GM19467 (cell line): ENCODE measurements around the gene LRRC9.
"Not testable (repeated sequence)": the region's sequence is repeated elsewhere in the genome, so short reads cannot be mapped to it uniquely, and the experiment has no call there.

ENCODE experiments used
- ATAC-seq: cut with Tn5 transposase; IDR thresholded peaks from one replicate; pipeline ENCODE4 v1.9.1; 2021; ENCODE audit warnings: mild to moderate bottlenecking, moderate library complexity; ENCODE audit not compliant: unreplicated experiment

LRRC9 gene

GRCh38 chr14:60058087-60058486 lies 138.1 kb downstream of the LRRC9 start:
- no peak for ATAC-seq

- no peak for ATAC-seq
Measured at GRCh38 chr14:60061371-60061770, 141.4 kb downstream of the LRRC9 start.

GRCh38 chr14:60064491-60065072 lies 144.6 kb downstream of the LRRC9 start:
- no peak for ATAC-seq

GRCh38 chr14:60067882-60068281 lies 147.9 kb downstream of the LRRC9 start:
- ATAC-seq: no peak

GRCh38 chr14:60079723-60080122 lies 159.8 kb downstream of the LRRC9 start:
- no peak for ATAC-seq

GRCh38 chr14:60085085-60085484 lies 165.1 kb downstream of the LRRC9 start:
- no peak for ATAC-seq

GRCh38 chr14:60085693-60086092 lies 165.7 kb downstream of the LRRC9 start:
- ATAC-seq: no peak

GRCh38 chr14:60087668-60088067 lies 167.7 kb downstream of the LRRC9 start:
- no peak for ATAC-seq

- ATAC-seq: no peak
Measured at GRCh38 chr14:60089221-60089620, 169.3 kb downstream of the LRRC9 start.

- ATAC-seq: no peak
Measured at GRCh38 chr14:60090864-60091519, 171.0 kb downstream of the LRRC9 start.

GRCh38 chr14:60091550-60092525 lies 171.9 kb downstream of the LRRC9 start, which contains the start of gene PCNX4:
PCNX4 (plus strand) TSS chr14:60091923; CDS start chr14:60107639, 15,716 bp downstream.
- peak; percentile 95 for ATAC-seq

- ATAC-seq: no peak
Measured at GRCh38 chr14:60092526-60092920, 172.6 kb downstream of the LRRC9 start.

GRCh38 chr14:60093080-60093479 lies 173.1 kb downstream of the LRRC9 start:
- ATAC-seq: no peak

GRCh38 chr14:60093606-60094005 lies 173.7 kb downstream of the LRRC9 start:
- ATAC-seq: no peak

- no peak for ATAC-seq
Measured at GRCh38 chr14:60094306-60094897, 174.5 kb downstream of the LRRC9 start.

- no peak for ATAC-seq
Measured at GRCh38 chr14:60095231-60095630, 175.3 kb downstream of the LRRC9 start.

GRCh38 chr14:60095781-60096450 lies 176.0 kb downstream of the LRRC9 start:
- ATAC-seq: no peak

GRCh38 chr14:60097974-60098373 lies 178.0 kb downstream of the LRRC9 start:
- ATAC-seq: no peak

GRCh38 chr14:60099855-60100254 lies 179.9 kb downstream of the LRRC9 start:
- not testable (repeated sequence) for ATAC-seq

GRCh38 chr14:60101786-60102185 lies 181.8 kb downstream of the LRRC9 start:
- no peak for ATAC-seq

- ATAC-seq: no peak
Measured at GRCh38 chr14:60102389-60102788, 182.4 kb downstream of the LRRC9 start.
